ENCODE measurements around the gene GALK2.
A peak's percentile ranks its signal among the peaks of the same experiment; 100 is the strongest.

GALK2 gene

DNA sequence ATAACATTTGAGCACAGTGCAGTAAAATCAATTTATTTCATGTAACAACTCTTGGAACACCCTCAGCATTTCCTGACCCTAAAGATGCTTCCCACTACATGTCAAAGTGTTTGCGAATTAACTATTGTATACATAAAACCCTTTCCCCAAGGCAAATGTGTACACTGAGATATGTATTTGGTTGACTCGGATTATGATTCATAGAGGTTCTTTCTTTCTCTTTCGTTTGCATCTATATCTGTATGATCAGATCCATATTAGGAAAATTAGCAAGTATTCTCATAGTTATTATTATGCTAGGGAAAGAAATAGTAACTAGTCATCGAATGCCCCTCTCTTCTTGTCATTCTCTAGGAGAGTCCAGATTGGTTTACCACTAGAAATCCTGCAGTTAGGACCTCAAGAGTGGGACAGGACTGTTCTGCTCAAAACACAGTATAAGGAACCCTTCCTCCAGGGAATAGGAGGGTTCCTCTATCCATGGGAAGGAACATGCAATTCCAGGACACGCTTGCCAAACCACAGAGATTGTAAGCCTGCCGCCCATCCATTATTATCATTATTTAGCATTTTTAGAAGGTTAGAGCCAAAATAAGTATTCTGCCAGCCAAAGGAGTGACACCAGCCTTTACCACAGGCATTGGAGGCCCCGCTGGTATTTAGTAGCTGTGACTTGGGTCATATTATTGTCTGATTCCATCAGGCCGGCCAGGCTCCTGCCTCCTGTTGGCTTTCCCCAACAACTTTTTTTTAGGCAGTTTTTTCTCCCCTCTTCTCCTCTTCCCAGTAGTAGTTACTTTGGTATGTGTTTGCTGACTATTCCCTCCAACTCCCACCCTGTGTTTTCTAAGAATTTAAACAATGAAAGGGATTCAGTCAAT lies 100.7 kb downstream of the GALK2 start:
- FAIRE-seq = no peak

DNA sequence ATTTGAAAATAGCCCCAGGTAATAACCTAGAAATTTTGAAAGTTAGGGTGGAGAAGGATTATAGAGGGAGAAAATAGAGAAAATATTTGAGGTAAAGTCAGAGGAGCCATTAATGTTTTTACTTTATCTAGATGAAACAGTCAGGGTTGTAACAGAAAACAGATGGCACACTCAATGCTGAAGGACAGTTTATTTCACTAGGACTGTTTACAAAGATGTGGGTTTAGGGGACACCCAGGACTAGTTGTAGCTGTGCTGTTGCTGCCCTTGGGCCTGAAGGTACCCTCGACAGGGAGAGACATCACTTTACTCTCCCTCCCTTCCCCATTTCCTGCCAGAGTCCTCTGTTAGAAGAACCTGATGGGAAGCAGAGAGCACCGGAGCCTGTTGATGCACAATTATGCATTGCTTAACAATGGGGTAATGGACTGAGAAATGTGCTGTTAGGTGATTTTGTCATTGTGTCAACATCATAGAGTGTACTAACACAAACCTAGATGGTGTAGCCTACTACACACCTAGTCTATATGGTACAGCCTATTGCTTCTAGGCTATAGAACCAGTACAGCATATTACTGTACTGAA lies 103.8 kb downstream of the GALK2 start:
- DNase-seq (ENCODE audit: insufficient read length, low spot score) (no peak), FAIRE-seq (no peak)

More for the DNA sequence above, 100.7 kb downstream of the GALK2 start:
- no peak for DNase-seq (ENCODE audit: insufficient read length, low spot score)

DNA sequence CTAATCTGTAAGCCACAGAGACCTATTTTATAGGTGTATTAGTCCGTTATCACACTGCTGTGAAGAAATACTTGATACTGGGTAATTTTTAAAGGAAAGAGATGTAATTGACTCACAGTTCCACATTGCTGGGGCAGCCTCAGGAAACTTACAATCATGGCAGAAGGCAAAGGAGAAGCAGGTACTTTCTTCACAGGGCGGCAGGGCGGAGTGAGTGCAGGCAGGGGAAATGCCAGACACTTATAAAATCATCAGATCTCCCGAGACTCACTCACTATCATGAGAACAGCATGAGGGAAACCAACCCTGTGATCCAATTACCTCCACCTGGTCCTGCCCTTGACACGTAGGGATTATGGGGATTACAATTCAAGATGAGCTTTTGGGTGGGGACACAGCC lies 108.7 kb downstream of the GALK2 start:
- DNase-seq (ENCODE audit: insufficient read length, low spot score) = no peak
- no peak for FAIRE-seq

DNA sequence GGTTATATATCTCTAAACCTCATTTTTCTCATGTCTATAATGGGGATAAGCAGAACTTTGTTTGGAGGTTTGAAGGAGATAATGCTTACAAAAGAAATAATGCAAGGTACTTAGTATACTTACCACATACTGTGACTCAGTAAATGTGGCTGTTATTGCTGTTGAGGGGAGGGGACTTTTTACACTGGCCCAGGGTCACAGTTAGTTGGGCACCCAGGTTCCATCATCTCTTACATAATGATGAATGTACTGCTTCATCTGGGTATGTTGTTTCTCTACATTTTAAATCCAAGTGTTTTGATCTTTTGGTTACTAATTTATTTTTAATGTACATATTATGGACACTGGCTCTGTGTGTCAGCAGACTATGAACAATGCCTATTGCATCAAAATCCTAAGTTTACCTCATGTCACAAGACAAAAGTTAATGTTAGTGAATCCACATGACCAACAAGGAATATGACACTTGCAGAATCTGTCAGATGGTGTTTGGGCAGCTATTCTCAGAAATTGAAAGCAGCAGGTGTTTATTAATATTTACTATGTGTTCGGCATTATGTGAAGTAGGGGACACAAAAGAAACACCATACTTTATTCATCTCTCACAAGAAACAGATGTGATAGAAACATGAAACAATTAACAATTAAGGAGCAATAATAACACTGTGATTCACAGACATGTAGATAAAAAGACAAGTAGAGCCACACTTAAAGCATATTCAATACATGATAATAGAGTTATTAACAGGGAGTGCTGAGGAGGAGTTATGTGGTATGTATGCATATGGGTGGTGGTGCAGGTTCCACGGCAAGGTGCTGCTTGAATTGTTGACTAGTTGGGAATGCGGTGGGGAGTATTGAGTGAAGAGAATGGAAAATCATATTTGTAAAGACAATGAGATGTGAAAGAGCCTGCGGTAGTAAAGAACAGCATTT lies 109.7 kb downstream of the GALK2 start:
- FAIRE-seq (no peak), DNase-seq (ENCODE audit: insufficient read length, low spot score) (no peak)

DNA sequence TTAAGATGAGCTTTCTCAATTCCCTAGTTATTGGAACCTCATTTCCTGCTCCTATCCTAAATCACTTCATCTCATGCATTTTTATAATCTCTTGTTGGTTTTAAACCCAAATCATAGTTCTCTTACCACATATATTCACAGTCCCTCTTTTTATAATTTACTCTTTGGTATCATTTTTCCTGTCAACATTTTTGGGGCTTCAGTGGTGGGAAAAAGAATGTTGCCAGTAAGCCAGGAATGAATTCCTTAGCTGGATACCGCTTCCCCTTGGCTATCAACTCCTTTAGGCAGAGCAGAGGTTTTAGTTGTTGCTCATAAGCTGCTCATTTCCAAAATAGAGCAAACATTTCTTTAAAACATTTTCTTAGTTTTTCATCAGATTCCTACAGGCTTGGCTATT lies 112.3 kb downstream of the GALK2 start:
- FAIRE-seq (no peak), DNase-seq (ENCODE audit: insufficient read length, low spot score) (no peak)

DNA sequence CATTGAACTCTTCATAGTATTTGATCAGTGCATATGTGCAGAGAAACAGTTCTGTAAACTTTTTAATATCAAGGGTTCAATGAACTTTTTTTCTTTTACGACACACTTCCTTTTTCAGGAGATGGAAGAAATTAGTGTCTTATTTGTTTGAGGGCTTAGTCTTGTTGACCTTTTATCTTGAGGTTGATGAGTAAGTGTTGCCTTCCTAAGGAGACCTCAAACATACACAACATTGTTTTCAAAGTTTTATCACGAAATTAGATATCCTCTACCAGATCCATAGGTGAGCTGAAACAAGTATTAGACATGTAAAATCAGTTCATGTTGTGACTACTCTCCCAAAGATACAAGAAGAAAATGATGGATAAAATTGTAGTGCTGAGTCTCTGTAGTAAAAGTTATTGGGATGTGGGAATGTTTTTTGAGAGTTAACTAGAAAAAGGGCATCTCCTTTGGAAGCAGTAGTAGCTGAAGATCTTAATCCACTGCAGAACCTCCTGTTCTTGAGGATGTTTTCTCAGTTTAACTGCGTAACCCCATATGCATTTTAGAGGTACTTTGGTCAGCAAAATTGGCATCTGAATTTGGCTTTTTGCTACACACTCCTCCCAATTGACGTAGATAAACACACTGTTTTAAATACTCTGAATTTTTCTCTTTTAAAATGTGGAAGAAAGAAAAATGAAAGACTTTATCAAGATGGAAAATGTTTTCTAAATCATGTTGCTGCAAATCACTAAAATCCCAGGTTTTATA lies 116.8 kb downstream of the GALK2 start:
- FAIRE-seq = no peak
- no peak for DNase-seq (ENCODE audit: insufficient read length, low spot score)

DNA sequence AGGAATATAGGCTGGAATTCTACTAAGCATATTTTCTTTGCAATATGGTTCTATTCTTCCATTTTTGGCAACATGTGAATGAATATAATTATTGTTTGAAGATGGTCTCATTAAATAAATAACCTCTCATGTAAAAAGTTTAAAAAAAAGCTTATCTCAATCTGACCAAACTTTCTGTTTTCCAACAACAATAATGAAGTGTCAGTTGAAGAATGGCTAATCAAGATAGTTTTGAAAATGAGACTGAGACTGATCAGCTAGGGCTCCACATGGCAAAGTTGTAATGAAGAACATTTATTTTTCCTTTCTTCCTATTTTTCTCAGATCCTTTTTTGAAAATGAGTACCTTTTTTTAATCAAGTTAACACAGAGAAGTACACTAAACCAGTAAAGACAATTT lies 117.4 kb downstream of the GALK2 start:
- FAIRE-seq (no peak), DNase-seq (ENCODE audit: insufficient read length, low spot score) (no peak)

DNA sequence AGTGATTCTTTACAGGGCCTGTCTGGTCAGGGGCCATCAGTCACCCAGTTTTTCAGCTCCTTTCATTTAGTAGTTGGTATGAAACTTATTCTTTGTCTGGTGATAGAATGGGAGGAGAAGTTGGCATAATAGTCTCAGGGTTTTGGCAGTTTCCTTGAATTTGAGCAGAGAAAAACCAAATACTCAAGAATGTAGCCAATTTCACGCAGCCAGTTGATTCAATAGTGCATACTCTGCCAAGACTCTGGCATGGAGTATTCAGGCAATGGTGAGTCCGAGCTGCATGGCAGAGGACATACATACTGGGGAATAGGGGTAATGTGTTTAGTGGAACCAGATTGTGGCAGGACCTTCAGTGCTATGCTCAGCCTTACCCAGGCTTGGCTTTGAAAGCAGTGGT lies 118.3 kb downstream of the GALK2 start:
- FAIRE-seq = no peak
- DNase-seq (ENCODE audit: insufficient read length, low spot score) = no peak

DNA sequence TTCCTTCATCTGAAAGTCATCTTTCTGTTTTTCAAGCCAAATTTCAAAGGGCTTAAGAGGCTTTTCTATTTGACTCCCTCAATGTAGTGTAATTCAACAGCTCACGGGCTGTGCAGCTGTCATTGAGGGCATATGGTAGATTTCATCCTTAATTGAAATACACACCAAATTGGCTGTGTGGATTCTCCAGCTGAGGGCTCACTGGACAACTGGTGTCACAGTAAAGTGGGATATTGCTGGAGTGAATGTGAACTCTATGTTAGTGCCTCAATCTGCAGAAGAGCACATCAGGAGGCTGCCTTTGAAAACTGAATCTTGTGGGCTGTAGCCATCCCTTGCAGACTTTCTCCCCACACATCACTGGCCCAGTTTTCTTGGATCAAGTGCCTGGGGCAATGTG lies 120.1 kb downstream of the GALK2 start:
- no peak for DNase-seq (ENCODE audit: insufficient read length, low spot score)
- FAIRE-seq = no peak

DNA sequence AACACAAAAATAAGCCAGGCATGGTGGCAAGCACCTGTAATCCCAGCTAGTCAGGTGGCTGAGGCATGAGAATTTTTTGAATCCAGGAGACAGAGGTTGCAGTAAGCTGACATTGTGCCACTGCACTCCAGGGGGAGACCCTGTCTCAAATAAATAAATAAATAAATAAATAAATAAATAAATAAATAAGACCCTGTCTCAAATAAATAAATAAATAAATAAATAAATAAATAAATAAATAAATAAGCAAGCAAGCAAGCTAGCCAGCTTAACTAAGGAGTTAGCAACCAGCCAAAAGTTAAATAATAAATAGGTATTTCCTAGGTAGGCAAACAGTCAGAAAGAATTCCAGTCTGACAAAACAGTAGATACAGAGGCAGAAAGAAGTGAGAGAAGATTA lies 123.9 kb downstream of the GALK2 start:
- FAIRE-seq (no peak), DNase-seq (ENCODE audit: insufficient read length, low spot score) (no peak)

DNA sequence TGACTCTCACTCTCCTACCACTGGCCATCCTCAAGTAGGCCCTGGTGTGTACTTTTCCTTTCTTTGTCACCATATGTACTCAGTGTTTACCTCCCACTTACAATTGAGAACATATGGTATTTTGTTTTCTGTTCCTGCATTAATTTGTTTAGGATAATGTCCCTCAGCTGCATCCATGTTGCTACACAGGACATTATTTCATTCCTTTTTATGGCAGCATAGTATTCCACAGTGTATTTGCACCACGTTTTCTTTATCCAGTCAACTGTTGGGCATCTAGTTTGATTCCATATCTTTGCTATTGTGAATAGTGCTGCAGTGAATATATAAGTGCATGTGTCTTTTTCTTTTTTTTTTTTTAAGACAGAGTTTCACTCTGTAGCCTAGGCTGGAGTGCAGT lies 126.2 kb downstream of the GALK2 start:
- FAIRE-seq (no peak), DNase-seq (ENCODE audit: insufficient read length, low spot score) (no peak)

DNA sequence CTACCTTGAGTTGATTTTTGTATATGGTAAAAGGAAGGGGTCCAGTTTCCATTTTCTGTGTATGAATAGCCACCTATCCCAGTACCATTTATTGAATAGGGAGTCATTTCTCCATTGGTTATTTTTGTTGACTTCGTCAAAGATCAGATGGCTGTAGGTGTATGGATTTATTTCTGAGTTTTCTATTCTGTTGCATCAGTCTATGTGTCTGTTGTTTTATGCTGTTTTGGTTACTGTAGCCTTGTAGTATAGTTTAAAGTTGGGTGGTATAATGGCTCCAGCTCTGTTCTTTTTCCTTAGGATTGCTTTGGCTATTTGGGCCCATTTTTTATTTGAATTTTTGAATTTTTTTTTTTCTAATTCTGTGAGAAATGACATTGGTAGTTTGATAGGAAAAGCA lies 127.5 kb downstream of the GALK2 start:
- DNase-seq (ENCODE audit: insufficient read length, low spot score) = no peak
- no peak for FAIRE-seq

DNA sequence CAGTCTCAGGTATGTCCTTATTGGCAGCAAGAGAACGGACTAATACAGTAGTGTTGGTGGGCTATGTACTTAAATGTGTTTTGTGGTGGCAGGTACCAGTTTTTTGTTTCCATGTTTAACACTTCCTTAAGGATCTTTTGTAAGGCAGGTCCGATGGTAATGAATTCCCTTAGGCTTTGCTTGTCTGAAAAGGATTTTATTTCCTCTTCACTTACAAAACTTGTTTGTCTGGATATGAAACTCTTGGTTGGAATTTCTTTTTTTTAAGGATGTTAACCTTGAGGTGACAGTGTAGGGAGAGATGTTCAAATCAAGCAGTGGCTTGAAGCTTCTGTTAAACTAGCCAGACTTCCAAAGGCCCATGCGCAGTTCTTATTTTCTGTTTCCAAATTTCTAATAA lies 130.8 kb downstream of the GALK2 start:
- DNase-seq (ENCODE audit: insufficient read length, low spot score) (no peak), FAIRE-seq (no peak)

DNA sequence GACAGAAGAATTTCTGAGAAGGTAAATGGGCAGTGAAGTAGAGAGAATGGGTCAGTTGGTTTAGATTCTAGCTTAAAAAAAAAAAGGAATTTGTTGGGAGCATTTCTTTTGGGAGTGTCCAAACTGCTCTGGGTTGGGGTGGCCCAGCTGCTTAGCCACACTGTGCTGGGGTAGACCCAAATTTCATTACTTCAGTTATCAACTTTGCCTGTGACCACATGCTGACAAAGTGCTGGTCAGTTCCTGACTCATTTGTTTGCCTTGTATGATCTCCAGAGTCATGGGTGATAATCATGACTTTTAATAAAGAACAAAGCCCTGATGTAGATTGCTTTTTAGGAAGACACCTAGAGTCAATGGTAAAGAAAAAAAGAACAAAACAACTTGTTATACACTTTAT lies 131.5 kb downstream of the GALK2 start:
- no peak for FAIRE-seq

DNA sequence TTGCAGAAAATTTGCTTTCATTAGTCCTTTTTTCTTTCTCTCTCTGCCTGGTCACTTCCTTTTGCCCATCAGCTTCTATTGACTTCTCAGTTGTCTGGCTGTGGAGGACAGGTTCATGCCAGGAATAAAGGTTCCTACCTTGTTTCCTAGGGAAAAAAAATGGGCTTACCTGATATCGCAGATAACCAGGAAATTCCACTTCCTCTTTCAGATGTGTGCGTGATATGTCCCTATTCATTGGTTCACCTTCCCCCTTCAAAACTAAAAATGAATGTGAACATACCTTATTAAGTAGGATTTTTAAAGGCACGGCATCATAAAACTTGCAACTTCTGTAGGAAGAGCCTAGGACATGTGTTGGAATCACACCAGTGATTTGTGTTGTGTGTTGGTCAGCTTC lies 133.0 kb downstream of the GALK2 start:
- no peak for DNase-seq (ENCODE audit: insufficient read length, low spot score)
- no peak for FAIRE-seq

More for the DNA sequence above, 131.5 kb downstream of the GALK2 start:
- no peak for DNase-seq (ENCODE audit: insufficient read length, low spot score)

DNA sequence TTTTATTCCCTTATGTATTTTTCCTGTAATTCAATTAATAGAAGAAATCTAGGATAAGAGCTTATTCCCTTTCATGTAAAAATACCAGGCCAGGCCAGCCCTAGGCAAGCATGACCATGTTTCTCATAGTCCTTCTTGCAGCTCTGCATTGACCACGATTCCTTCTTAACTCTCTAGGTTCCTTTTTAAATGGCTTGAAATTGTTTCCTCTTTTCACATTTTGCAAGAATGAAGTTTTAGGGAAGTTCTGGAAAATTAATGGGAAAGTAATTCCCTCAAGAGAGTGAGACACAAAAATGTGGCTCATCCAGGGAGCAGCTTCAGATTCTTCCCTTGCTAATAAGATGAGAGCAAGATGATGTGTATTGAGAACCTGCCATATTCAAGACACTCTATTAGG lies 136.5 kb downstream of the GALK2 start:
- no peak for FAIRE-seq
- DNase-seq (ENCODE audit: insufficient read length, low spot score) = no peak

DNA sequence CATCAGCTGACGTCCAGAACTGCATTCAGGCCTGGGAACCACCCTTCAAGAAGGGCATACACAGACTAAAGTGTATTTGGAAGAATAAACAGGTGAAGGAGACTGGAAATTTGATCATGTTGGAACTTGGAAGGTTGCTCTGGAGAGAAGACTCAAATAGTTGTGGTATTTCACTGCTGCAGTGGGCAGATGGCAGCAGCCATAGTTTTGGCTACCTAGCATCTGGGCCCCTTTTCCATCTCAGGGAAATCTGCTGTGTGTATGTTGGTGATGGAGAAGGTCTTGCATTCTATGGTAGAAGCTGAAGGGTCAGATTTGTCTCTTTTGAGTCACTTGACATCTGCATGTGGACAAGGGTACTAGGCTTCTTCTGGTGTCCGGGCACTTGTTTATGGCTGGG lies 138.6 kb downstream of the GALK2 start:
- no peak for DNase-seq (ENCODE audit: insufficient read length, low spot score)

DNA sequence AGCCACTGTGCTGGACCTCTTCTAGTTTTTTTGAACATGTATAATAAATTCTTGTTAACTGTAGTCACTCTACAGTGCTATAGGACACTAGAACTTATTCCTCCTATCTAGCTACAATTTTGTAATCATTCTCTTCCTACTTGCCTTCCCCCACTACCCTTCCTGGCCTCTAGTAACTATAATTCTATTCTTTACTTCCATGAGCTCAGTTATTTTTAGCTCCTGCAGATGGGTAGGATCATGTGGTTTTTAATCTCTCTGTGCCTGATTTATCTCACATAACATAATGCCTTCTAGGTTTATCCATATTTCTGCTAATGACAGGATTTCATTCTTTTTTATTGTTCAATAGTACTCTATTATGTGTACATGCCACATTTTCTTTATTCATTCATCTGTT lies 139.8 kb downstream of the GALK2 start:
- DNase-seq (ENCODE audit: insufficient read length, low spot score) (no peak), FAIRE-seq (no peak)

More for the DNA sequence above, 138.6 kb downstream of the GALK2 start:
- FAIRE-seq = no peak

DNA sequence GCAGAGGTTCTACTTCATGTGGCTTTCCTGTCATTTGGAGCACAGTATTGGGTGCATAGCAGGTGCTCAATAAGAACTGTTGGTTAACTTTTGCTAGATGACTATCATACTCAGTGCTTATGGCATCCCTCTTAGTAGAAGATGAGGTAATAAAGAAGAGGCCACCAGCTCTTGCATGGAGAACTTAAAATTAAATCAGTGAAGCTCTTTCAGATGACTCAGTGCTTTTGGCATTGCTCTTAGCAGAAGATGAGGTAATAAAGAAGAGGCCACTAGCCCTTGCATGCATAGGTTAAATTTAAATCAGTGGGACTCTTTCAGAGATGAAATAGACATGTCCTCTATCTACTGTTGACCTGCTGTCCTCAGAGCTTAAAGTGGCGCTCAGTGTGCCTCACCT lies 143.6 kb downstream of the GALK2 start:
- peak; percentile 3 for DNase-seq (ENCODE audit: insufficient read length, low spot score)
- no peak for FAIRE-seq

DNA sequence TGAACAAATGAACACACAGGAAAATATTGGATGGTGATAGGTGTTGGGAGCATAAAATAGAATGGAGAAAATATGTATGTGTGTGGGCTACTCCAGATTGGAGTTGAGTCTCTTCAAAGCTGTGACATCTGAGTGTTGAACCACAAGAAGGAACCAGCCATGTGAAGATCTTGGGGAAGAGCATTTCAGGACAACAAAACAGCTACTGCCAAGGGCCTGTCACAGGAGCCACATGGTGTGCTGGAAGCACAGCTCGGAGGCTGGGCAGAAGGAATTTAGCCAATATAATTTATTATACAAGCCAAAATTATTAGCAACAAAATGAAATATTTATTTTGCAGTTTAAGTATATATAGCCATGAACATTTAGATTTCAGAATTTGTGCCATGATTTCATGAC lies 144.7 kb downstream of the GALK2 start:
- no peak for DNase-seq (ENCODE audit: insufficient read length, low spot score)
- no peak for FAIRE-seq

DNA sequence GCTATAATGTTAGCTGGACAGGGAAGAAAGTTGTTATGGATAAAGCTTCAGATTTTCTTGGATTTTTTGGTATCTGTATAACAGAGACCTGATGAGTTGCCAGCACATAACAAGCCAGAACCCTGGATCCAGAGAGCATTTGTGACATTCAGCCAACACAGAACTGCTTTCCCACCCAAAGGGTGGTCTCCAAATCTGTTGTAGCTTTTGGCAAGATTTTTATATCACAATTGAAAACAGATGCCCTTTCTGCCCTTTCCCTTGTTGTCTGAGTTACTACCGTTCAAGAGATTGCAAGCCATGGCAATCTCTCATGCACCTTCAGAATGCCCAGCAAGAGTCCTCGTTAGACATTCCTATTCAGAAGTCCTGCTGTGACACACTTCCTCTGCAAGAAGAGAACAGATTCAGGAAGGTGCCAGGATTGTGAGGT lies 145.4 kb downstream of the GALK2 start:
- DNase-seq (ENCODE audit: insufficient read length, low spot score) (no peak), FAIRE-seq (no peak)
